C4-2B (cell line): ENCODE measurements around the gene MAGEF1.
A peak's percentile ranks its signal among the peaks of the same experiment; 100 is the strongest.

Experiments
- CTCF ChIP-seq: fragments of 450-650 bp; conservative IDR thresholded peaks from 2 replicates; pipeline ENCODE4 v1.5.1; 2017; ENCODE audit warnings: mild to moderate bottlenecking
- ZFX ChIP-seq: fragments of 450-650 bp; IDR thresholded peaks from 2 replicates; pipeline ENCODE4 v1.6.1; 2017

DNA sequence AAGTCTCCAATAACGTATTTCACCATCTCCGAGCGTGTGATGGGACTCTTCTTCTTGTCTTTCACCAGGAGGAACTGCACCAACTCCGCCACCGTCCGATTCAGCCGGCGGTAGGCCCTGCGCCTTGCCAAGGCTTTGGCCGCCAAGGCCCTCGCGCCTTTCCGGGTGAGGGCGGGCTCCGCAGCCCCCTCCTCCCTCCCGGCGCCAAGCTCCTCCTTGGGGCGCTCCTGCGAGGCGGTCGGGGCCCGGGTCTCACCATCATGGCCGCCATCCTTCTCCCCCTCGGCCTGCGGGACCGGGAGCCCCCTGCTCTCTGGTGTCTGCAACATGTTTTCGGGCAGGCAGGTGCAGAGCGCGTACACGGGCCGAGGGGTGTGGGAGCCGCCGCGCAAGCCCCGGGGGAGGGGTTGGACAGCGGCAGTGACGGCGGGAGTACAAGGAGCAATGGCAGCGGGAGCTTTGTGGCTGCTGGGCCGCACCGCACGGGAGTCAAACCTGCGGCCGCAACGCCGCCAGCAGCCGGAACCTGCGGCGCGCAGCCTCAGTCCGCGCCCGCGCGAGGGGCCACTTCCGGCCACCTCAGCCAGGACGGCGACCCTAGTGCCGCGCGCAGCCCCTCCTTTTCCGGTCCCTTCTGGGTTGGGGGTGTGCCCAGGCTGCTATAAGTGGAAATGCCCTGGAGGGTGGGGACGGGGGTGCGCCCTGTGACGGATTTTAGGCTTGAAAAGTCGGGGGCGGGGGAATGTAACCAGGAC is at the start of gene MAGEF1:
- TF ChIP-seq CTCF (no peak), ZFX (peak; percentile 98)
